Limb (tissue), 2 donors: ENCODE measurements around the gene CLIP1.
"Not testable (repeated sequence)": the region's sequence is repeated elsewhere in the genome, so short reads cannot be mapped to it uniquely, and the experiment has no call there.

Experiments used
- DNase-seq, 2 donors: peaks; one replicate each; pipeline ENCODE4 v3.0.0-alpha.2; 2016; ENCODE audit errors: extremely low spot score in 2 of 2

The CLIP1 gene

GRCh38 chr12:122312926-122313325, 109.5 kb downstream of the CLIP1 start:
- DNase-seq = no peak

GRCh38 chr12:122311696-122312095, 110.8 kb downstream of the CLIP1 start:
- DNase-seq = no peak

GRCh38 chr12:122310626-122311333, 111.7 kb downstream of the CLIP1 start:
- no peak for DNase-seq

- no peak for DNase-seq
Observed at GRCh38 chr12:122309564-122310121, 112.8 kb downstream of the CLIP1 start.

- no peak for DNase-seq
Observed at GRCh38 chr12:122308811-122309210, 113.7 kb downstream of the CLIP1 start.

GRCh38 chr12:122306407-122306806, 116.1 kb downstream of the CLIP1 start:
- no peak for DNase-seq

- DNase-seq = no peak
Observed at GRCh38 chr12:122304924-122305323, 117.5 kb downstream of the CLIP1 start.

GRCh38 chr12:122303068-122303467, 119.4 kb downstream of the CLIP1 start:
- DNase-seq = no peak

GRCh38 chr12:122298071-122298748, 124.3 kb downstream of the CLIP1 start:
- DNase-seq = no peak

GRCh38 chr12:122297494-122297893, 125.0 kb downstream of the CLIP1 start:
- DNase-seq = no peak

- DNase-seq = no peak
Observed at GRCh38 chr12:122295877-122296276, 126.6 kb downstream of the CLIP1 start.

- no peak for DNase-seq
Observed at GRCh38 chr12:122293081-122293480, 129.4 kb downstream of the CLIP1 start.

GRCh38 chr12:122291431-122291830, 131.0 kb downstream of the CLIP1 start:
- no peak for DNase-seq

- DNase-seq = no peak
Observed at GRCh38 chr12:122283680-122284079, 138.8 kb downstream of the CLIP1 start.

GRCh38 chr12:122282061-122282460, 140.4 kb downstream of the CLIP1 start:
- DNase-seq = no peak

- no peak for DNase-seq
Observed at GRCh38 chr12:122276242-122276641, 146.2 kb downstream of the CLIP1 start.

GRCh38 chr12:122275459-122275858, 147.0 kb downstream of the CLIP1 start:
- DNase-seq = no peak

GRCh38 chr12:122266230-122266901, 156.1 kb downstream of the CLIP1 start, which contains the start of gene VPS33A:
Gene VPS33A (minus strand): TSS chr12:122266494. CDS start chr12:122266408, 86 bp downstream.
- peak; percentile 95 to 98 for DNase-seq

- no peak for DNase-seq
Observed at GRCh38 chr12:122265886-122266229, 156.6 kb downstream of the CLIP1 start.

GRCh38 chr12:122265476-122265875, 157.0 kb downstream of the CLIP1 start:
- DNase-seq = no peak

GRCh38 chr12:122260735-122261134, 161.7 kb downstream of the CLIP1 start:
- DNase-seq = not testable (repeated sequence)

- DNase-seq = not testable (repeated sequence)
Observed at GRCh38 chr12:122258939-122259338, 163.5 kb downstream of the CLIP1 start.
